ENCODE results near the gene TRANK1.

Gene TRANK1

DNA sequence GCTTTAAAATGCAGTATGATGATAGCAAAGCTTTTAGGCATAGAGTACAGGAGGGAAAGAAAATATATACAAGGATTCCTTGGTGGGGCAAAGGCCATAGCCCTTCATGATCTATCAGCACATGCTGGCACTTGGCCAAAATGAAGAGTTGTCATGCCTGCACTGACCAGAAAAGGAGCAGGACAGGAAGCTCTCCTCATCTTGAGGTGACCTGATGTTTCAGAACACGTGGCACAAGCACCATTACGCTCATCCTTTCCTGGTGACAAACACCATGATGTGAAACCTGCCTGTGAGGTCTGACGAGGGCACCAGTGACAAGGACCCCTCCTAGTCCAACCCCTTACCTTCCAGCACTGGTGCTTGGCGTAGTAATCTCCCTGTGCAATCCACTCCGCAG, 102.6 kb downstream of the TRANK1 start:
- no peak for DNase-seq

GRCh38 chr3:36840453-36840921, 104.4 kb downstream of the TRANK1 start:
- DNase-seq = no peak

DNA sequence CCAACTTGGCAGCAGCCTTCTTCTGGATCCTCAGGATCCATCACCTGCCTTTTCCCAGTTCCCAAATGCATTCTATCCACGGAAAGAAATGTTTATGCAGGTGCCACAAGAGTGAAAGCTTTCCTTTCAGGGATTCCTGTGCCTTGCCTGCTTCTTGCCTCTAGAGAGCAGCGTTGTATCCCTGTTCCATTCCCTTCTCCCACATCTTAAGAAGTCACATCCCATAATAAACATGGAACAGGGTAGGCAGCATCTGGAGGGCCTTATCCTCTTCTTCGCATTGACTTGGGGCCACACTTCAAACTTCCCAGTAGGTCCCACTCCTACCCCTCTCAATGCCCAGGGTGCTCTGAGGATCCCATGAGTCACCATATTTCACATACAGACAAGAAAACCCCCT, 107.8 kb downstream of the TRANK1 start:
- DNase-seq = no peak

- no peak for DNase-seq
These were observed 111.6 kb downstream of the TRANK1 start for GRCh38 chr3:36833160-36833814.

DNA sequence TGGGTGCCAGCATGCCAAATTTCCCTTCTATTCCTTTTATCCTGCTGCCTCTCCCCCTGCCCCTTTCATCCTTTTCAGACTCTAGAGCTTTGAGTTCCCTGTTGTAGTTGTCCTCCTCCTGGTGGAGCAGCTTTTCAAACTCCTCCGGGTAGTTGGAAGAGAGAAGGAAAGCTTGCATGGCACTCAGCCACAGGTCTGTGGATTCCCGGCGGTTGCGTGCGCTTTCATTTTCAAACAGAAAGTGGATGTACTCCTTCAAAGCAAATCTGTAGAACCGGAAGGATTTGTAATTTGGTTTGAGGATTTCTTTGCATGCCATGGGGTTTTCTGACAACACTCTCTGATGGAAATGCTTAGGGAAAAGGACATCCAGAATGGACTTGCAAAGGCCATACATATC, 112.4 kb downstream of the TRANK1 start:
- DNase-seq = no peak

GRCh38 chr3:36827133-36827532, 117.7 kb downstream of the TRANK1 start:
- no peak for DNase-seq

DNA sequence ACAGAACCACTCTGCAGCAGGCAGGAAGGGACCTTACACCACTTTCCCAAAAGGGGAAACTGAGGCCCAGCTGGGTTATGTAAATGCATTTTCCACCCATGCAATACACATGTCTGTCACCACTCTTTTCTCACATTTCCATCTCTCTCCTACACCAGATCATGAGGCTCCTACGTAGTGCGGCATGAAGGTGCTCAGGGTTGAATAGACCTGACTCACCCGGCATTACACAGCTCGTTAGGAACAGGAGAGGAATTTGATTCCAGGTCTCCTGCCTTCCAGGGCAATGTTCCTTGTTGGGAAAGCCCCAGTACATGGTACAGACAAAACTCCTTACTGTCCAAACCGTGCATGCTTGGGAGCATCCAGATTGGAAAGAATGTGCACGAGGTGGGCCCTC, 118.6 kb downstream of the TRANK1 start:
- DNase-seq = no peak

DNA sequence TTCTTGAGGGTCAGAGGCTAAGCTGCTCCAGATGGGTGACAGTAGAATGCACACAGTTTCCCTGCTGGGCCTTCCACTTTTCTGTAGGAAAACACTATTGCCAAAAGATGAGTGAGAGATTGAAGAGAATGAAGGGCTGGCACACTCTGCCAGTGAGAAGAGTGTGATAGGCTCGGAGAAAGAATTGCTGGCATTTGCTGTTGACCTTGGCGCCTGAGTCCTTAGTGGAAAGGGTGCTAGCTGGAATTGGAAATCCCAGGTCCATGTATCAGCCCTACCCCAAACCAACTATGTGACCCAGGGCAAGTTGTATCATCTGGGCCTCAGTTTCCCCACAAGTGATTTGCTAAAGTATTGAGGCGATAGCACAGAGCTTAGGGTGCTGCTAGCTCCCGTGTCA, 120.4 kb downstream of the TRANK1 start:
- no peak for DNase-seq

DNA sequence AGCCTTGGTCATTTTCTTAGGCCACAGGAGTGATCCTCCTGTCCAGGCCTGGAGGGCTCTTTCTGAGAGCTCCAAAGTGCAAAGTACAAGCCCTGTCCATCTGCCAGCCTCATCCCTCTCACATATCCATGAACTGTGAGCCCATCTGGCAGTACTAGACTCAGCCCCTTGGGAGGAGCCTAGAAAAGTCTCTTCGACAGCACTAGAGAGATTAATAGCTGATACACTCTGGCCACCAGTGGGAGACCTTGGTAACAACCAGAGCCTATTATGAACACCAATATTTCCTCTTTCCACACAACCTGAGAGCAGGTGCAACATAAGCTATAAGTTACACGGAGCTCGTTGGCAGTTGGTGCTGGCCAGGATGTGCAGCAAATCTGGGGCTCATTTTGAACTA, 121.0 kb downstream of the TRANK1 start:
- no peak for DNase-seq

GRCh38 chr3:36820083-36820482, 124.8 kb downstream of the TRANK1 start:
- DNase-seq = no peak

GRCh38 chr3:36817806-36818533, 126.9 kb downstream of the TRANK1 start:
- DNase-seq = no peak

DNA sequence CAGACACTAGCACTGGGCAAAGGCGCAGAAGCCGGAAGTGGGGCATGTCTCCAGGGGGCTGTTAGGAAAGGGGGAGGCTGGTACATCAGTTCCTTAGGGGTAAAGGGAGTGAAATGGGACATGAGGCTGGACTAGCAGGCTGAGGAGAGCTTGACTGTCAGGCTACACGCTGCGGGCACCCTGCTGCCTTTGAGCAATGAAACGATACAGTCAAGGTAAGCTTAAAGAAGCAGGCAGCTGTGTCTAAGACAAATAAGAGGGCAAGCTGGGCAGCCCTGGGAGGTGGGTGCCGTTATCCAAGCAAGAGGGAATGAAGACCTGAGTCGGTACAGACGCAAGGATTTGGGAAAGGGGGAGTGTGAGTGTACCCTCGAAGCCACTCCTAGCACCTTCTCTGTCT, 129.5 kb downstream of the TRANK1 start:
- DNase-seq = no peak

DNA sequence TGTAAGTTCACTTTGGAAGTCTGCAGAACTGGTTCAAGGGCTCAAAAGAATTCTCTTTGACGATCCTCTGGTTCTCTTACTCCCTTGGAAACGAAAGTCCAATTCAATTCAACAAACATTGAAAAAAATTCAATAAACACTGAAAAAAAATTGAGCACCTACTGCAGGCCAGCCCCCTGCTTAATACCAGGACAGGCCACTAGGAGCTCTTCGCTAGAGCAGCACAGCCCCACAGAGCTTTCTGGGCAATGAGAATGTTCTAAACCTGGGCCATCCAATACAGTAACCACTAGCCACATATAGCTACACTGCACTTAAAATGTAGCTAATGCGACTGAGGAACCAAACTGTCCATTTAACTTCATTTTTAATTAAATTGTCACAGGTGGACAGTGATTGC, 130.1 kb downstream of the TRANK1 start:
- DNase-seq = no peak

GRCh38 chr3:36814066-36814717, 130.7 kb downstream of the TRANK1 start:
- DNase-seq = no peak

DNA sequence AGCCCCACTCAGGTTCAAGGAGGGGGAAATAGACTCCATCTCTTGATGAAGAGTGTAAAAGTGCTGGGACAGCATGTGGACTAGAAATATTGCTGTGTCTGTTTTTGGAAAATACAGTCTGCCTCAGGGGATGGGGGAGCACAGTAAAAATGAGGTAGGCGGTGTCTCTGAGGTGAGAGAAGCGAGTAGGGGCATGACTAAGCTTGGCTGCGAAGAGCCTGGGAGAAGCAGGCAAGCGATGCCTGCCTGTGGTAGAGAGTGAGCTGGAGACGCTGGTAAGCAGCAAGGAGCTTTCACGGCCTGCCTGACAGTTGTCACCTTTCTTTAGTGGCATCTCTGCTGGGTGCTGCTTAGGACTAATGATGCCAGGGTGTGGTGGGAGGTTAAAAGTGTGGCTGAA, 131.5 kb downstream of the TRANK1 start:
- no peak for DNase-seq

DNA sequence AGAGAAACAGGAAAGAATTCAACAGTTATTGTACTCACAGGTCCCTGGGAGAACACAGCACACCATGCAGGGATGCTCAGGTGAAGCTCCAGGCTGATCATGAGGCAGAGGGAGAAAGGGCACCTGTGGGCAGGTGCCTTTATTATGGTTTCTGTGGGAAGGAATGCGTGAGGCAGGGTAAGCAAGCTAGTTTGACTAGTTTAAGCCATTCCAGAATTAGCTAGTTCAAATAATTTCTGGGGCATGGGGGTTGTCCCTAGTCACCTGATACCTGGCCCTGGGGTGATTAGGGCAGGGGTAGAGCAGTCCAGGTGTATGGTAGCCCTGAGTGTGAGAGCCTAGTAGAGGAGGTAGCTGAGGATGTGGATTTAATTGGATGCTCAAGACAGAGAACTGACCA, 132.6 kb downstream of the TRANK1 start:
- no peak for DNase-seq

DNA sequence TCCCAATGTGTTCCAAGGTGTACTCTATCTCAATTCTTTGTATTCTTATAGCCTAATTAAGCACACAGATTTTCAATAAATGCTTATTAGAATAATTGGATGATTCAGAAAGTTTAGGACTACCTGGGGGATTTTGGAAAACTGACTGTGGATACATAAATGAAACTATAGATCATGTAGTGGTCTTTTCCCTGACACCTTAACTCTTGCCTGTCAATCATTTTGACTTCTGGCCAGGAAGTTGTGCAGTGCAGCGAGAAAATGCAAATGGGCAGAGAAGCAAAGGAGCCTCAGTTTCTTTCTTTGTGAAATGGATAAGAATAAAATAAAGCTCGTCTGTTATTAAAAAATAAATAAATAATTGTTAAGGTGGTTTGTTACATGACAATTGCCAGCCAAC, 133.1 kb downstream of the TRANK1 start:
- DNase-seq = no peak

- no peak for DNase-seq
These were observed 140.4 kb downstream of the TRANK1 start for GRCh38 chr3:36804295-36805055.

DNA sequence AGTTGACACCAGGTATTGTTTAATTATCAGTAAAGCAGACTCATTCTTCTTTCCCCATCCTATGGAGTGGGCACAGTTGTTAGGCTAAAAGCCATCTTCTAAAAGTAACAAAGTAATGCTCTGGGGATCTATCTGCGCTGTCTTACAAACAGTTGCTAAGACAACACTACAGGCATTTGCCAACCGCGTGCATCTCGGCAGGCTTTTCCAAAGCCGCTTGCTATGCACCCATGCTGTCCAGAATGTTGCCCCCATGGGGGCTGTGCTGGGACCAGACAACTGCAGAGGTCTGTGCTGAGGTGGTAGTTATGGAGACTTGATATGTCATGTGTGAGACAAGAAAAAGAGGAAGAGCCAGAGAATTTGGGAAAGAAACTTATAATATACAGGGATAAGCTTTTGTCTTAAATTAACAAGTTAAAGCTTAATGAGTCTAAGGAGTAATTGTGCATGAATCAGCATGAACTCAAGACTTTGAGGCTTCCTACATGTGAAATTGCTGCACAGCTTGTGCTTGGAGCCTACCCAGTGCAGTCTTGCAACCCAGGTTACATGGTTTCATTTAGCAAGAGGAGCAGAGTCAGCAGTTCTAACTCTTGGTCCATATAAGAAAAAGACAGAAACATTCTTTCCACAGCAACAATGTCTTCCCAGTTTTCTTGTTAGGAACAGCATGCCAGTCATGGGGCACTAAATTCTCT, 141.6 kb downstream of the TRANK1 start:
- no peak for DNase-seq

GRCh38 chr3:36800533-36801116, 144.2 kb downstream of the TRANK1 start:
- no peak for DNase-seq

GRCh38 chr3:36796881-36797280, 148.0 kb downstream of the TRANK1 start:
- no peak for DNase-seq

GRCh38 chr3:36796161-36796560, 148.7 kb downstream of the TRANK1 start:
- no peak for DNase-seq
